Breast epithelium (tissue), 3 donors: Measurements from ENCODE around the gene LSM2.

Source experiments
- CTCF ChIP-seq, 3 donors: fragments of 450-650 bp; IDR thresholded peaks; one replicate each; pipeline ENCODE4 v1.5.1; 2016 to 2017; ENCODE audit warnings: antibody characterized with exemption in 3 of 3, mild to moderate bottlenecking in 3 of 3, moderate library complexity in 3 of 3
- POLR2A ChIP-seq: fragments of 450-650 bp; IDR thresholded peaks from one replicate; pipeline ENCODE4 v1.6.1; 2016; ENCODE audit warnings: antibody characterized with exemption, mild to moderate bottlenecking, moderate library complexity
- POLR2AphosphoS5 ChIP-seq, 3 donors: sonication (generic); formaldehyde crosslinking; IDR thresholded peaks; one replicate each; pipeline ENCODE4 v1.6.1; 2017; ENCODE audit warnings: antibody characterized with exemption in 3 of 3

GRCh38 chr6:31792090-31792374 is 14.7 kb downstream of the LSM2 start:
- TF ChIP-seq CTCF (IDR thresholded peaks at IDR 0.05) (no peak), POLR2A (no peak), POLR2AphosphoS5 (IDR thresholded peaks at IDR 0.05) (no peak)
